ENCODE results near the gene EXOC2. TPM values are rescaled to one million over a fixed set of nuclear protein-coding genes. Genes with fewer than 3 reads are reported as not detected.

EXOC2 gene
- total RNA-seq, 1 experiment from 2014 or later, result 45.7 TPM

DNA sequence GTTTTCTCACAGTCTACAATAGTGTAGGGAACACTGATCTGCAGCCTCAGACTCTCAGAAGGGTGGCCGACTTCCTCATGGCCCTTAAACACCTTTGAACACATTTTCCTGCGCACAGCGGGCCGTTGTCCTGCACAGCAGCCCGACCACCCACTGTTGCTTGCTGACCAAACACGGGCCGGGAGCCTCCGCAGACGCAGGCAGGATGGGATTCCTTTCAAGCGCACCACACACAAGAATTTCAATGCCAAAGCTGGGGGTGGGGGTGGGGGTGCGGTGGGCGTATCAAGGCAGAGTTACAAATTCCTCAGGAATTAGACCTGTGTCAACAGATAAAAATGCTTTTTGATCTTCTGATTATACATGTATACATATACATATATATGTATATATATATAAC, 110.6 kb downstream of the EXOC2 start:
- H3K27me3 Mint-ChIP-seq (ENCODE audit: low read depth), result no peaks in the 10 kb centered on the region
- DNase-seq (ENCODE audit: low spot score) (peak; percentile 75), ATAC-seq (peak; percentile 90)
- H3K4me3 Mint-ChIP-seq, result peak overlapping the region; percentile 55
- peak overlapping the region; percentile 71 for H3K27ac Mint-ChIP-seq
- no peaks in the 10 kb centered on the region for H3K9me3 Mint-ChIP-seq
- CTCF ChIA-PET, result interaction anchor here (1.0 to 2.0 kb wide), 2 partner anchors 11 to 12 kb away, joined by 3 to 19 read pairs; no protein-coding TSS in a partner anchor
- peaks cover 3% of the 10 kb centered on the region; the same call in 1 of the 2 replicates for H3K36me3 Mint-ChIP-seq
- peak; percentile 79 for TF ChIP-seq ZNF423 (CRISPR knock-in tag; IDR thresholded peaks at IDR 0.05)
- no peak for TF ChIP-seq TEAD1 (CRISPR knock-in tag; IDR thresholded peaks at IDR 0.05)
- POLR2A ChIA-PET, result no interaction called here
- peaks cover 42% of the 10 kb centered on the region for H3K4me1 Mint-ChIP-seq

DNA sequence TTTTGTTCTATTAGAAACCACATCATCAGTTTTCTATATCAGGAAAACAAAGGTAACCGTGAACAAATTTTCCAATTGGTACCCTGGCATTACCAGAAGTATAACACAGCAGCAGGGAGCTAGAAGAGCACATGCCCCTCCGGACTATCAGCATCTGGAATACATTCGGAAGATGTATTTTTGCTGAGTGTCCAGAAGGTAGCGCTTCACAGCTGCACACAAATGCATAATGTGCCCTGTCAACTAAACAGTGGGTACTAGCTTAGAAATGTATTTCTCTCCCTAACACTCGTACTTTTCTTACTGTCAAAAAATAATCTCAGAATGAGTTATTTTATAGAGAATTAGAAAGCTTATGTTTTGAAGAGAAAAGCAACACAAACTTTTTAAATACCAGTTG, 113.6 kb downstream of the EXOC2 start:
- no peaks in the 10 kb centered on the region for H3K27me3 Mint-ChIP-seq (ENCODE audit: low read depth)
- H3K9me3 Mint-ChIP-seq, result peaks cover 23% of the 10 kb centered on the region
- ChIA-PET CTCF (interaction anchor here (0.7 to 1.4 kb wide), 4 partner anchors 14 to 559 kb away, joined by 3 to 5 read pairs (median 4); no protein-coding TSS in a partner anchor), POLR2A (no interaction called here)
- no peak for ATAC-seq
- H3K36me3 Mint-ChIP-seq, result peaks cover 31% of the 10 kb centered on the region
- DNase-seq (ENCODE audit: low spot score), result no peak
- H3K27ac Mint-ChIP-seq, result no peak overlapping the region
- peaks cover 20% of the 10 kb centered on the region for H3K4me1 Mint-ChIP-seq
- no peak overlapping the region for H3K4me3 Mint-ChIP-seq
- TF ChIP-seq FOXK1 (CRISPR knock-in tag; IDR thresholded peaks at IDR 0.05), result no peak
- TF ChIP-seq, protein P1, sequence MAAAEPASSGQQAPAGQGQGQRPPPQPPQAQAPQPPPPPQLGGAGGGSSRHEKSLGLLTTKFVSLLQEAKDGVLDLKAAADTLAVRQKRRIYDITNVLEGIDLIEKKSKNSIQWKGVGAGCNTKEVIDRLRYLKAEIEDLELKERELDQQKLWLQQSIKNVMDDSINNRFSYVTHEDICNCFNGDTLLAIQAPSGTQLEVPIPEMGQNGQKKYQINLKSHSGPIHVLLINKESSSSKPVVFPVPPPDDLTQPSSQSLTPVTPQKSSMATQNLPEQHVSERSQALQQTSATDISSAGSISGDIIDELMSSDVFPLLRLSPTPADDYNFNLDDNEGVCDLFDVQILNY (CRISPR knock-in tag; IDR thresholded peaks at IDR 0.05), result no peak
- TF ChIP-seq, protein P2, sequence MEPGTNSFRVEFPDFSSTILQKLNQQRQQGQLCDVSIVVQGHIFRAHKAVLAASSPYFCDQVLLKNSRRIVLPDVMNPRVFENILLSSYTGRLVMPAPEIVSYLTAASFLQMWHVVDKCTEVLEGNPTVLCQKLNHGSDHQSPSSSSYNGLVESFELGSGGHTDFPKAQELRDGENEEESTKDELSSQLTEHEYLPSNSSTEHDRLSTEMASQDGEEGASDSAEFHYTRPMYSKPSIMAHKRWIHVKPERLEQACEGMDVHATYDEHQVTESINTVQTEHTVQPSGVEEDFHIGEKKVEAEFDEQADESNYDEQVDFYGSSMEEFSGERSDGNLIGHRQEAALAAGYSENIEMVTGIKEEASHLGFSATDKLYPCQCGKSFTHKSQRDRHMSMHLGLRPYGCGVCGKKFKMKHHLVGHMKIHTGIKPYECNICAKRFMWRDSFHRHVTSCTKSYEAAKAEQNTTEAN (CRISPR knock-in tag; IDR thresholded peaks at IDR 0.05), result no peak
- no peak for TF ChIP-seq MXD4 (CRISPR knock-in tag; IDR thresholded peaks at IDR 0.05; ENCODE audit: borderline replicate concordance)
- TF ChIP-seq HMGA2 (CRISPR knock-in tag; IDR thresholded peaks at IDR 0.05), result no peak
- TF ChIP-seq, protein P3, sequence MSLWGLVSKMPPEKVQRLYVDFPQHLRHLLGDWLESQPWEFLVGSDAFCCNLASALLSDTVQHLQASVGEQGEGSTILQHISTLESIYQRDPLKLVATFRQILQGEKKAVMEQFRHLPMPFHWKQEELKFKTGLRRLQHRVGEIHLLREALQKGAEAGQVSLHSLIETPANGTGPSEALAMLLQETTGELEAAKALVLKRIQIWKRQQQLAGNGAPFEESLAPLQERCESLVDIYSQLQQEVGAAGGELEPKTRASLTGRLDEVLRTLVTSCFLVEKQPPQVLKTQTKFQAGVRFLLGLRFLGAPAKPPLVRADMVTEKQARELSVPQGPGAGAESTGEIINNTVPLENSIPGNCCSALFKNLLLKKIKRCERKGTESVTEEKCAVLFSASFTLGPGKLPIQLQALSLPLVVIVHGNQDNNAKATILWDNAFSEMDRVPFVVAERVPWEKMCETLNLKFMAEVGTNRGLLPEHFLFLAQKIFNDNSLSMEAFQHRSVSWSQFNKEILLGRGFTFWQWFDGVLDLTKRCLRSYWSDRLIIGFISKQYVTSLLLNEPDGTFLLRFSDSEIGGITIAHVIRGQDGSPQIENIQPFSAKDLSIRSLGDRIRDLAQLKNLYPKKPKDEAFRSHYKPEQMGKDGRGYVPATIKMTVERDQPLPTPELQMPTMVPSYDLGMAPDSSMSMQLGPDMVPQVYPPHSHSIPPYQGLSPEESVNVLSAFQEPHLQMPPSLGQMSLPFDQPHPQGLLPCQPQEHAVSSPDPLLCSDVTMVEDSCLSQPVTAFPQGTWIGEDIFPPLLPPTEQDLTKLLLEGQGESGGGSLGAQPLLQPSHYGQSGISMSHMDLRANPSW (CRISPR knock-in tag; conservative IDR thresholded peaks at IDR 0.05; ENCODE audit: low read depth), result no peak
- TF ChIP-seq, protein P4, sequence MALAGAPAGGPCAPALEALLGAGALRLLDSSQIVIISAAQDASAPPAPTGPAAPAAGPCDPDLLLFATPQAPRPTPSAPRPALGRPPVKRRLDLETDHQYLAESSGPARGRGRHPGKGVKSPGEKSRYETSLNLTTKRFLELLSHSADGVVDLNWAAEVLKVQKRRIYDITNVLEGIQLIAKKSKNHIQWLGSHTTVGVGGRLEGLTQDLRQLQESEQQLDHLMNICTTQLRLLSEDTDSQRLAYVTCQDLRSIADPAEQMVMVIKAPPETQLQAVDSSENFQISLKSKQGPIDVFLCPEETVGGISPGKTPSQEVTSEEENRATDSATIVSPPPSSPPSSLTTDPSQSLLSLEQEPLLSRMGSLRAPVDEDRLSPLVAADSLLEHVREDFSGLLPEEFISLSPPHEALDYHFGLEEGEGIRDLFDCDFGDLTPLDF (CRISPR knock-in tag; IDR thresholded peaks at IDR 0.05), result no peak
- TF ChIP-seq CBFB (CRISPR knock-in tag; IDR thresholded peaks at IDR 0.05; ENCODE audit: low read depth), result no peak
- TF ChIP-seq ZNF219 (CRISPR knock-in tag; IDR thresholded peaks at IDR 0.05; ENCODE audit: borderline replicate concordance), result no peak
- TF ChIP-seq ZNF121 (CRISPR knock-in tag; IDR thresholded peaks at IDR 0.05), result no peak
- TF ChIP-seq, protein P5, sequence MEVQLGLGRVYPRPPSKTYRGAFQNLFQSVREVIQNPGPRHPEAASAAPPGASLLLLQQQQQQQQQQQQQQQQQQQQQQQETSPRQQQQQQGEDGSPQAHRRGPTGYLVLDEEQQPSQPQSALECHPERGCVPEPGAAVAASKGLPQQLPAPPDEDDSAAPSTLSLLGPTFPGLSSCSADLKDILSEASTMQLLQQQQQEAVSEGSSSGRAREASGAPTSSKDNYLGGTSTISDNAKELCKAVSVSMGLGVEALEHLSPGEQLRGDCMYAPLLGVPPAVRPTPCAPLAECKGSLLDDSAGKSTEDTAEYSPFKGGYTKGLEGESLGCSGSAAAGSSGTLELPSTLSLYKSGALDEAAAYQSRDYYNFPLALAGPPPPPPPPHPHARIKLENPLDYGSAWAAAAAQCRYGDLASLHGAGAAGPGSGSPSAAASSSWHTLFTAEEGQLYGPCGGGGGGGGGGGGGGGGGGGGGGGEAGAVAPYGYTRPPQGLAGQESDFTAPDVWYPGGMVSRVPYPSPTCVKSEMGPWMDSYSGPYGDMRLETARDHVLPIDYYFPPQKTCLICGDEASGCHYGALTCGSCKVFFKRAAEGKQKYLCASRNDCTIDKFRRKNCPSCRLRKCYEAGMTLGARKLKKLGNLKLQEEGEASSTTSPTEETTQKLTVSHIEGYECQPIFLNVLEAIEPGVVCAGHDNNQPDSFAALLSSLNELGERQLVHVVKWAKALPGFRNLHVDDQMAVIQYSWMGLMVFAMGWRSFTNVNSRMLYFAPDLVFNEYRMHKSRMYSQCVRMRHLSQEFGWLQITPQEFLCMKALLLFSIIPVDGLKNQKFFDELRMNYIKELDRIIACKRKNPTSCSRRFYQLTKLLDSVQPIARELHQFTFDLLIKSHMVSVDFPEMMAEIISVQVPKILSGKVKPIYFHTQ (CRISPR knock-in tag; IDR thresholded peaks at IDR 0.05), result no peak
- TF ChIP-seq ETV6 (CRISPR knock-in tag; IDR thresholded peaks at IDR 0.05), result no peak
- TF ChIP-seq SP1 (CRISPR knock-in tag; conservative IDR thresholded peaks at IDR 0.05), result no peak
- TF ChIP-seq, protein P6, sequence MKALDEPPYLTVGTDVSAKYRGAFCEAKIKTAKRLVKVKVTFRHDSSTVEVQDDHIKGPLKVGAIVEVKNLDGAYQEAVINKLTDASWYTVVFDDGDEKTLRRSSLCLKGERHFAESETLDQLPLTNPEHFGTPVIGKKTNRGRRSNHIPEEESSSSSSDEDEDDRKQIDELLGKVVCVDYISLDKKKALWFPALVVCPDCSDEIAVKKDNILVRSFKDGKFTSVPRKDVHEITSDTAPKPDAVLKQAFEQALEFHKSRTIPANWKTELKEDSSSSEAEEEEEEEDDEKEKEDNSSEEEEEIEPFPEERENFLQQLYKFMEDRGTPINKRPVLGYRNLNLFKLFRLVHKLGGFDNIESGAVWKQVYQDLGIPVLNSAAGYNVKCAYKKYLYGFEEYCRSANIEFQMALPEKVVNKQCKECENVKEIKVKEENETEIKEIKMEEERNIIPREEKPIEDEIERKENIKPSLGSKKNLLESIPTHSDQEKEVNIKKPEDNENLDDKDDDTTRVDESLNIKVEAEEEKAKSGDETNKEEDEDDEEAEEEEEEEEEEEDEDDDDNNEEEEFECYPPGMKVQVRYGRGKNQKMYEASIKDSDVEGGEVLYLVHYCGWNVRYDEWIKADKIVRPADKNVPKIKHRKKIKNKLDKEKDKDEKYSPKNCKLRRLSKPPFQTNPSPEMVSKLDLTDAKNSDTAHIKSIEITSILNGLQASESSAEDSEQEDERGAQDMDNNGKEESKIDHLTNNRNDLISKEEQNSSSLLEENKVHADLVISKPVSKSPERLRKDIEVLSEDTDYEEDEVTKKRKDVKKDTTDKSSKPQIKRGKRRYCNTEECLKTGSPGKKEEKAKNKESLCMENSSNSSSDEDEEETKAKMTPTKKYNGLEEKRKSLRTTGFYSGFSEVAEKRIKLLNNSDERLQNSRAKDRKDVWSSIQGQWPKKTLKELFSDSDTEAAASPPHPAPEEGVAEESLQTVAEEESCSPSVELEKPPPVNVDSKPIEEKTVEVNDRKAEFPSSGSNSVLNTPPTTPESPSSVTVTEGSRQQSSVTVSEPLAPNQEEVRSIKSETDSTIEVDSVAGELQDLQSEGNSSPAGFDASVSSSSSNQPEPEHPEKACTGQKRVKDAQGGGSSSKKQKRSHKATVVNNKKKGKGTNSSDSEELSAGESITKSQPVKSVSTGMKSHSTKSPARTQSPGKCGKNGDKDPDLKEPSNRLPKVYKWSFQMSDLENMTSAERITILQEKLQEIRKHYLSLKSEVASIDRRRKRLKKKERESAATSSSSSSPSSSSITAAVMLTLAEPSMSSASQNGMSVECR (CRISPR knock-in tag; IDR thresholded peaks at IDR 0.05; ENCODE audit: borderline replicate concordance), result no peak
- TF ChIP-seq, protein P7, sequence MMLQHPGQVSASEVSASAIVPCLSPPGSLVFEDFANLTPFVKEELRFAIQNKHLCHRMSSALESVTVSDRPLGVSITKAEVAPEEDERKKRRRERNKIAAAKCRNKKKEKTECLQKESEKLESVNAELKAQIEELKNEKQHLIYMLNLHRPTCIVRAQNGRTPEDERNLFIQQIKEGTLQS (CRISPR knock-in tag; conservative IDR thresholded peaks at IDR 0.05), result no peak

All from WTC11 (cell line).